A673 (cell line): ENCODE results near the gene DOCK8.

Experiments used
- EZH2 ChIP-seq: fragments of 200-600 bp; sonication (generic); IDR thresholded peaks from 2 replicates; pipeline ENCODE4 v1.6.1; 2017; ENCODE audit warnings: borderline replicate concordance, low read depth, mild to moderate bottlenecking, mixed read lengths, antibody characterized with exemption, low read length; ENCODE audit not compliant: poor library complexity, severe bottlenecking
- TF ChIP-seq, protein P1 (sequence below): fragments of 300-800, 200-600 bp; sonication (generic); conservative IDR thresholded peaks from 2 replicates; pipeline ENCODE4 v1.5.1; 2017; ENCODE audit warnings: low read depth, mild to moderate bottlenecking, antibody characterized with exemption, low read length, moderate library complexity, mixed read lengths

DNA sequence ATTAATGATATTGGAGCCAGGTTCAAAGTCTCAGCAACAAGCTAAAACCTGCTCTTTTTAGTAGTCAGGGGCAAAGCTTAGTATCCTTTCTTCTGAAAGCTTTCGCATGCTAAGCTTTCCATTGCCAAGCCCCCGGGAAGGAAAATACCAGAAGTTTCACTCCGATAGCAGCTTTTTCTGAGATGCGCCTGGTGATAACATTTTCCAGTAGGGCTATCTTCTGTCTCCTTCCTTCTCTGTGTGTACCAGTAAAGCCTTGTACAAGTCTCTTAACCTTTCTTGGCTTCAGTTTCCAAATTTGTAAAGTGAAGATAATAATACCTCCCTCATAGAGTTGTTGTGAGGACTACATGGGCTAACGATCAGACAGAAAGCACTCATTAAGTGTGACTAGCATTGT lies 36.7 kb downstream of the DOCK8 start:
- TF ChIP-seq, protein P1, sequence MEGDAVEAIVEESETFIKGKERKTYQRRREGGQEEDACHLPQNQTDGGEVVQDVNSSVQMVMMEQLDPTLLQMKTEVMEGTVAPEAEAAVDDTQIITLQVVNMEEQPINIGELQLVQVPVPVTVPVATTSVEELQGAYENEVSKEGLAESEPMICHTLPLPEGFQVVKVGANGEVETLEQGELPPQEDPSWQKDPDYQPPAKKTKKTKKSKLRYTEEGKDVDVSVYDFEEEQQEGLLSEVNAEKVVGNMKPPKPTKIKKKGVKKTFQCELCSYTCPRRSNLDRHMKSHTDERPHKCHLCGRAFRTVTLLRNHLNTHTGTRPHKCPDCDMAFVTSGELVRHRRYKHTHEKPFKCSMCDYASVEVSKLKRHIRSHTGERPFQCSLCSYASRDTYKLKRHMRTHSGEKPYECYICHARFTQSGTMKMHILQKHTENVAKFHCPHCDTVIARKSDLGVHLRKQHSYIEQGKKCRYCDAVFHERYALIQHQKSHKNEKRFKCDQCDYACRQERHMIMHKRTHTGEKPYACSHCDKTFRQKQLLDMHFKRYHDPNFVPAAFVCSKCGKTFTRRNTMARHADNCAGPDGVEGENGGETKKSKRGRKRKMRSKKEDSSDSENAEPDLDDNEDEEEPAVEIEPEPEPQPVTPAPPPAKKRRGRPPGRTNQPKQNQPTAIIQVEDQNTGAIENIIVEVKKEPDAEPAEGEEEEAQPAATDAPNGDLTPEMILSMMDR: no peak
- TF ChIP-seq EZH2: no peak
